GM21528 (cell line): ENCODE results near the gene CACNA2D4.
"Not testable (repeated sequence)": the region's sequence is repeated elsewhere in the genome, so short reads cannot be mapped to it uniquely, and the experiment has no call there.

Experiments
- ATAC-seq: cut with Tn5 transposase; IDR thresholded peaks from one replicate; pipeline ENCODE4 v1.9.1; 2021; ENCODE audit warnings: mild to moderate bottlenecking, moderate library complexity; ENCODE audit not compliant: unreplicated experiment, low FRiP score

The CACNA2D4 gene

GRCh38 chr12:1918081-1918883 lies at the start of gene CACNA2D4:
TSS of gene CACNA2D4 (minus strand) at chr12:1918652. CDS start at chr12:1918473, 179 bp downstream.
- ATAC-seq, result no peak

GRCh38 chr12:1966561-1967226 lies 48.2 kb upstream of the CACNA2D4 start:
- ATAC-seq, result no peak

- no peak for ATAC-seq
Observed at GRCh38 chr12:1965916-1966315, 47.5 kb upstream of the CACNA2D4 start.

- ATAC-seq, result no peak
Observed at GRCh38 chr12:1962051-1963020, 43.9 kb upstream of the CACNA2D4 start.

- no peak for ATAC-seq
Observed at GRCh38 chr12:1956716-1957115, 38.3 kb upstream of the CACNA2D4 start.

GRCh38 chr12:1949771-1950470 lies 31.5 kb upstream of the CACNA2D4 start:
- ATAC-seq, result no peak

GRCh38 chr12:1948883-1949282 lies 30.4 kb upstream of the CACNA2D4 start:
- ATAC-seq, result no peak

GRCh38 chr12:1947081-1947480 lies 28.6 kb upstream of the CACNA2D4 start:
- ATAC-seq, result no peak

GRCh38 chr12:1946296-1946695 lies 27.8 kb upstream of the CACNA2D4 start:
- no peak for ATAC-seq

GRCh38 chr12:1945502-1945901 lies 27.1 kb upstream of the CACNA2D4 start:
- ATAC-seq, result not testable (repeated sequence)

- no peak for ATAC-seq
Observed at GRCh38 chr12:1939801-1940607, 21.6 kb upstream of the CACNA2D4 start.

- ATAC-seq, result no peak
Observed at GRCh38 chr12:1939331-1939730, 20.9 kb upstream of the CACNA2D4 start.

- ATAC-seq, result no peak
Observed at GRCh38 chr12:1937481-1938224, 19.2 kb upstream of the CACNA2D4 start.

- ATAC-seq, result no peak
Observed at GRCh38 chr12:1936406-1937320, 18.2 kb upstream of the CACNA2D4 start.

- no peak for ATAC-seq
Observed at GRCh38 chr12:1935700-1936378, 17.4 kb upstream of the CACNA2D4 start.

- no peak for ATAC-seq
Observed at GRCh38 chr12:1935242-1935641, 16.8 kb upstream of the CACNA2D4 start.

- ATAC-seq, result no peak
Observed at GRCh38 chr12:1934831-1935230, 16.4 kb upstream of the CACNA2D4 start.
